Peyer's patch (tissue), 4 donors: Measurements from ENCODE around the gene PAX9. TPM values are rescaled to one million over a fixed set of nuclear protein-coding genes. Genes with fewer than 3 reads are reported as not detected.

ENCODE experiments used
- DNase-seq, 3 donors: peaks; one replicate each; pipeline ENCODE4 v3.0.0-alpha.2; 2017 to 2019
- H3K27ac ChIP-seq, 4 donors: fragments of 200-600 bp; sonication (generic); one replicate each; pipeline ENCODE4 v1.5.1; 2016 to 2019
- H3K27me3 ChIP-seq, 2 donors: fragments of 200-600 bp; sonication (generic); one replicate each; pipeline ENCODE4 v1.5.1; 2019
- H3K36me3 ChIP-seq, 3 donors: fragments of 200-600 bp; sonication (generic); one replicate each; pipeline ENCODE4 v1.5.1; 2016 to 2019
- H3K4me1 ChIP-seq, 4 donors: fragments of 200-600 bp; sonication (generic); one replicate each; pipeline ENCODE4 v1.5.1; 2016 to 2019
- H3K4me3 ChIP-seq, 4 donors: fragments of 200-600 bp; sonication (generic); 1 replicate in 3 of 4; 2 replicates in 1 of 4; pipeline ENCODE4 v1.5.1; 2016 to 2019; ENCODE audit warnings: mild to moderate bottlenecking in 1 of 4
- H3K9me3 ChIP-seq, 4 donors: fragments of 200-600 bp; sonication (generic); one replicate each; pipeline ENCODE4 v1.5.1; 2016 to 2019; ENCODE audit warnings: mild to moderate bottlenecking in 1 of 4
- CTCF ChIP-seq, 6 experiments: fragments of 450-650 bp in 4 of 6; fragments of 200-600 bp in 2 of 6; sonication (generic) in 1 of 6; IDR thresholded peaks; one replicate each; pipeline ENCODE4 v1.5.1; 2017 to 2019; ENCODE audit warnings: antibody characterized with exemption in 6 of 6, mild to moderate bottlenecking in 3 of 6, moderate library complexity in 1 of 6
- POLR2A ChIP-seq, 2 donors: fragments of 450-650 bp; IDR thresholded peaks; one replicate each; pipeline ENCODE4 v1.5.1; 2017; ENCODE audit warnings: antibody characterized with exemption in 2 of 2, mild to moderate bottlenecking in 2 of 2, moderate library complexity in 2 of 2
- total RNA-seq, 4 donors: library from RNA; depleted of rRNA; stranded (reverse); fragments of >200 nt; gene quantifications; one replicate each; pipeline ENCODE4 v1.1.0, GENCODE V29; 2016

The PAX9 gene
- total RNA-seq, 4 donors from 2014 or later, result not detected

- TF ChIP-seq CTCF (IDR thresholded peaks at IDR 0.05), result peak in 1 of 6 experiments; percentile 2
- TF ChIP-seq POLR2A (IDR thresholded peaks at IDR 0.05), result no peak
- no peaks in the 10 kb centered on the region for H3K36me3 ChIP-seq
- no peaks in the 10 kb centered on the region for H3K9me3 ChIP-seq
- peak overlapping the region in 2 of 4 donors; percentile 39 to 43 for H3K4me3 ChIP-seq
- peaks cover 0 to 18% of the 10 kb centered on the region in 2 donors for H3K27me3 ChIP-seq
- peaks cover 0 to 17% (median 0%) of the 10 kb centered on the region in 4 donors for H3K4me1 ChIP-seq
- DNase-seq, result no peak
- no peak overlapping the region for H3K27ac ChIP-seq
Observed at GRCh38 chr14:36646664-36647416, 14.8 kb upstream of the PAX9 start.

DNA sequence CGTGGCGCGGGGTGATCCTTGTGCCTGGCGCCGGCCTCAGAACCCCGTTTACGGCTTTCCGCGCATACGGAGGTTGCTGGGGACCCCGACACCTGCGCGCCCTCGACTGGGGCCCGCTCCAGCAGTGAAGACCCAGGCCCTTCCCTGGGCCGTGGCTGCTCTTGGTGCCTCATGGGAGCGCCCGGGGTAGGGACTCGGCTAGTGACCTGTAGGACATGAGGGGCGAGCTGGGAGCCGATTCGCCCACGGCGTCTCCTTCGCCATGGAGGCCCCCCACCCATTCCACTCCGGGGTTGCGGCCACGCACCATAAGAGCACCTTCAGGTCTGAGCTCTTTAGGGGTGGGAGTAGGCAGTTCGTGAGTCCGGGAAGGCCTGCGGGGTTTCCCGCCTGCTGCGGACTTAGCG lies 14.2 kb upstream of the PAX9 start:
- H3K27ac ChIP-seq, result no peak overlapping the region
- H3K4me3 ChIP-seq, result peak overlapping the region in 2 of 4 donors; percentile 39 to 43
- no peak for TF ChIP-seq CTCF (IDR thresholded peaks at IDR 0.05)
- no peak for TF ChIP-seq POLR2A (IDR thresholded peaks at IDR 0.05)
- peaks cover 0 to 18% of the 10 kb centered on the region in 2 donors for H3K27me3 ChIP-seq
- no peak for DNase-seq
- peaks cover 0 to 17% (median 0%) of the 10 kb centered on the region in 4 donors for H3K4me1 ChIP-seq
- H3K36me3 ChIP-seq, result no peaks in the 10 kb centered on the region
- no peaks in the 10 kb centered on the region for H3K9me3 ChIP-seq

GRCh38 chr14:36647824-36648753 lies 13.6 kb upstream of the PAX9 start:
- Histone ChIP-seq H3K36me3 (no peaks in the 10 kb centered on the region), H3K4me3 (peak overlapping the region in 2 of 4 donors; percentile 39 to 43), H3K27ac (no peak overlapping the region), H3K27me3 (peaks cover 0 to 24% of the 10 kb centered on the region in 2 donors), H3K4me1 (peaks cover 0 to 17% (median 0%) of the 10 kb centered on the region in 4 donors), H3K9me3 (no peaks in the 10 kb centered on the region)
- peak in 1 of 3 donors; percentile 52 for DNase-seq
- TF ChIP-seq CTCF (IDR thresholded peaks at IDR 0.05) (peak in 3 of 6 experiments; percentile 30 to 39 (median 34)), POLR2A (IDR thresholded peaks at IDR 0.05) (no peak)

DNA sequence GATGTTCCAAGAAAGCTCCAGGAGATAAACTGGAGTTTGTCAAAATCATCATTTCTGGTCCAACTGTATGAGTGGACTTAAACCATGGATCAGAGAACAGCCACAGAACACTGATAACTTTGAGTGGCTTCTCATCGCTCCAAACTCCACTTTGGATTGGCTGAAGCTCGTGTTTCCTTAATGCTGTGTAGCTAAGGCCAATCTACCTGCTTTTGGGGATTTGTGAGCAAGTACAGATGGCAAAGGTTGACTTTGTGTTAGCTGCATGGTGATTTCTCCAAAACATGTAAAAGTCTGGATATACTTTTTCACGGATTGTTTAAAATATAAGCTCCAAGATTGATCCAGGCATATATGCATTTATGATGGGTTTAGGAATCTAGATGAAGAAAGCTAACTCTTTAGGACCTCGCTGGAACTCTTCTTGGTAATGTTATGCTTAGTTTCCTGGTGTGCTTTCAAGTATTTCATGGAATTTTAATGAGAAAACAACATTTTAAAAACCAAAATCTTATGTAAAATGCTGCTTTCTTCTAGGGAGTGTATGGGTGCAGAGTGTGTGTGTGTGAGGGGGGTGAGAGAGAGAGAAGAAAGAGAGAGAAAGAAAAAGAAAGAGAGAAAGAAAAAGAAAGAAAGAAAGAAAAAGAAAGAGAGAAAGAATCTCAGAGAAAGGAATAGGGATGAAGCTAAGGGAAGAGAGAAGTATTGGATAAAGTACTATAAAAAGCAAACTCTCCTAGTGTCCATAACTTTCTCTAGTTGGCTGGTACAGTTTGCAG lies 11.6 kb upstream of the PAX9 start:
- H3K9me3 ChIP-seq, result no peaks in the 10 kb centered on the region
- peaks cover 0 to 17% (median 0%) of the 10 kb centered on the region in 4 donors for H3K4me1 ChIP-seq
- no peaks in the 10 kb centered on the region for H3K36me3 ChIP-seq
- TF ChIP-seq POLR2A (IDR thresholded peaks at IDR 0.05) (no peak), CTCF (IDR thresholded peaks at IDR 0.05) (no peak)
- DNase-seq, result no peak
- no peak overlapping the region for H3K27ac ChIP-seq
- peaks cover 0 to 41% of the 10 kb centered on the region in 2 donors for H3K27me3 ChIP-seq
- H3K4me3 ChIP-seq, result no peak overlapping the region
